Activated CD8-positive, alpha-beta memory T cell treated with anti-CD3 and anti-CD28 coated beads, Interleukin-2, amount 50 U/mL, for 24 hours (primary cell): Measurements from ENCODE around the gene FUBP3.

Experiments
- DNase-seq: peaks from one replicate; pipeline ENCODE4 v3.0.0-alpha.2; 2020; ENCODE audit errors: extremely low read depth

Gene FUBP3

DNA sequence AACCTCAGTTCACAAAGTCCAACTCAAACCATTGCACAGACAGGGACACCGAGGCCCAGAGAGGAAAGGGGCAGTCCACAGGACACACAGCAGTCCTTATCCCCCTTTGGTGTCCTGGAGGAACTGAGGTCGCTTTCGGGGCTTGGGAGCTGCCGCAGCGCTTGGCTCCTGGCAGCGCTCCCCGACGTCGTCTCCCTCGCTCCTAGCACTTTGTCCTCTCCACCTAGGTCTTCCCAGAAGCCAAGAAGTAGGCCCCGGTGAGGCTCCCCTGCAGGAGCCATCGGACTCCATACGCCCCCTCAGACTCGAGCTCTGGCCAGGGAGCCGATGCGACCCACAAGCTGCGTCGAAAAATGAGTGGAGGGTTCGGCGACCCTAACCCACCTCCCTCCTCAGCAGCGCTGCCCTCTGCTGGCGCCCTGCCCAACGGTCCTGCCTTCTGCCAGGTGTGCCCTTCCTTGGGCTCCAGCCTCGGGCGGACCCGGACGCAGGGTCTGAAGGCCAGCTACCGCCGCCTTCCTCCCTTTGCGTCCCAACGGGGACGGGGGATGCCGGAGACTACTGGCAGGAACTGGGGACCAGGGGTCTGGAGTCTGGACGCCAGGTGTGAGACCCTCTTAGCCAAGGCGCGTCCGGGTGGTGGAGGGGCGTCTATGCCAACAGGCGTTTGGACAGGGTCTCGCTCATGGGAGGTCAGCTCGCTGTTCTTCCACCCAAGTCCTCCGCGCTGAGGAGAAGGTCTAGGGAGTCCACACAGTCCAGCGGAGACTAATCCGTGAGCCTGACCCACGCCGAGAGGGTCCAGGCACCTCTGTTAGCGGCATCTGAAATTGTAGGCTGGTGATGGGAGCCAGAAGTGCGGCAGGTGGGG lies 83.0 kb downstream of the FUBP3 start:
- DNase-seq = no peak

DNA sequence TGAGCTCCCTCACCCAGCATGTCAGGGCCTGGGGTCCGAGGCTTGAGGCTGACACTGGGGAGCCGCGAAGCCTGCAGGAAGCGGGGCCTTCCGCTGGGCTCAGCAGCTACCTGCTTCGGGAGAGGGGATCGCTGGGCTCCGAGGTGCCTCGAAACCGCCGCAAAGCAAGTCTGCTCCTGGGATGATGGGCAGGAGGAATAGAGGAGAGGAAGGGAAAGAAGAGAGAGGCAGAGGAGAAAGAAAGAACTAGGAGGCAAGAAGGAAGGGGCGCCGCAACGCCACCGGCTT lies 83.5 kb downstream of the FUBP3 start:
- DNase-seq = no peak

DNA sequence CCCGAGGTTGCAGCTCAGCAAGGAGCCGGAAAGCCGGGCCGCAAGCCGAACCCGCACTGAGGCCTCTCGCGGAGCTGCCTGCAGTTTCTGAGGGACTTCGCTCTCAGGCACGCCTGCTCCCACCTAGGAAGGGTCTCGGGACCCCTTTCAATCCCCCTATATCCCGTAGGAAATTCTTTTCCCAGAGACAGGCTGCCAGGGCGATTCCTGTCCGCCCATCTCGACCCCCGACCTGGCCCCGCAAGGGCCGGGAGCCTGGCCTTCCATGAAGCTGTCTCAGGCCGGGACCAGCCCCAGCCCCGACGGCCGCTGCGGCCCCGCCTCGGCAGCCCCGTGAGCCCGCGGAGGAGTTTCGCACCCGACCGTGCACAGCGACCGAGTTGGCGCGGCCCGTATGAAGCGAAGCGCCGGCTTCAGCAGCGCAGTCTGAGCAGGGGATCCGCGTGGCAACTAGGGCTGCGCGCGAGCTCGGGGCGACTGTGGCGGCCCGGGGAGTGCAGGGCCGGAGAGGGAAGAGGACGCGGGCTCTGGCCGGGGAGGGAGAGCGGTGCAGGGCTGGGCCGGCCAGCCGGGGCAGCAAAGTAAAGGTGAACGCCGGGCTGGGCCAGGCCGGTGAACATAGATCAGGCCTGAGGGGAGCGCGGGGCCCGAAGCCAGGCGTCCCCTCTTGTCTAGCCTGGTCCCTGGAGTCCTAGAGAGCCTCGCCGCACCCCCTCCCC lies 84.0 kb downstream of the FUBP3 start:
- no peak for DNase-seq

- DNase-seq = no peak
Observed at GRCh38 chr9:130663977-130664250, 84.5 kb downstream of the FUBP3 start.

DNA sequence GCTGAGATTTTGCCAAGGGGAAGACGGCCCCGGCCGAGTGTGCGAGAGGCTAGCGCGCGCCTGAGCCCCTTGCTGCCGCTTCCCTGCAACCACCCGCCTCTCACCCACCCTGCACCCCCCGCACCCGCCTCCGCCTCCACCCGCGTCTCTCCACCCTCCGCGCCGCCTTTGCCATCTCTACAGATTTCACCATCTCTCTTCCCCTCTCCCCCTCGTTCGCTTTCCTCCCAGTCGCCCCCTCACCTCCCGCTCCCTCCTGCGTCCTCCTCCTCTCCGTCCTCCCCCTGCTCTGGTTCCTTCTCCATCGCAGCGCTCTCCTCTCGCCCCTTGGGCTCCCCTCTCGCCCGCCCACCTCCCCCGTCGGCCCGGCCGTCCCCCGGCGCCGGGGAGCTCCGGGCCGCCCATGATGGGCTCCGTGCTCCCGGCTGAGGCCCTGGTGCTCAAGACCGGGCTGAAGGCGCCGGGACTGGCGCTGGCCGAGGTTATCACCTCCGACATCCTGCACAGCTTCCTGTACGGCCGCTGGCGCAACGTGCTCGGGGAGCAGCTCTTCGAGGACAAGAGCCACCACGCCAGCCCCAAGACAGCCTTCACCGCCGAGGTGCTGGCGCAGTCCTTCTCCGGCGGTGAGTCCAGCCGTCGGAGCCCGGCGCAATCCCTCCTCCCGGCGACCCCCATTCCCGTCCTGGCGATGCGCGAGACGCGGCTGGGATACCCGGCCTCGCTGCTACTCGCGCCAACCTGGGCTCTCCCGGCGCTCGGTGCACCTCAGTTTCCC lies 85.1 kb downstream of the FUBP3 start, which contains the start of gene PRDM12:
PRDM12 (plus strand) TSS at position 344 of the 778 bp plus-strand sequence; CDS start at position 404, 60 bp downstream.
- no peak for DNase-seq

- DNase-seq = no peak
Observed at GRCh38 chr9:130665029-130665430, 85.7 kb downstream of the FUBP3 start.

DNA sequence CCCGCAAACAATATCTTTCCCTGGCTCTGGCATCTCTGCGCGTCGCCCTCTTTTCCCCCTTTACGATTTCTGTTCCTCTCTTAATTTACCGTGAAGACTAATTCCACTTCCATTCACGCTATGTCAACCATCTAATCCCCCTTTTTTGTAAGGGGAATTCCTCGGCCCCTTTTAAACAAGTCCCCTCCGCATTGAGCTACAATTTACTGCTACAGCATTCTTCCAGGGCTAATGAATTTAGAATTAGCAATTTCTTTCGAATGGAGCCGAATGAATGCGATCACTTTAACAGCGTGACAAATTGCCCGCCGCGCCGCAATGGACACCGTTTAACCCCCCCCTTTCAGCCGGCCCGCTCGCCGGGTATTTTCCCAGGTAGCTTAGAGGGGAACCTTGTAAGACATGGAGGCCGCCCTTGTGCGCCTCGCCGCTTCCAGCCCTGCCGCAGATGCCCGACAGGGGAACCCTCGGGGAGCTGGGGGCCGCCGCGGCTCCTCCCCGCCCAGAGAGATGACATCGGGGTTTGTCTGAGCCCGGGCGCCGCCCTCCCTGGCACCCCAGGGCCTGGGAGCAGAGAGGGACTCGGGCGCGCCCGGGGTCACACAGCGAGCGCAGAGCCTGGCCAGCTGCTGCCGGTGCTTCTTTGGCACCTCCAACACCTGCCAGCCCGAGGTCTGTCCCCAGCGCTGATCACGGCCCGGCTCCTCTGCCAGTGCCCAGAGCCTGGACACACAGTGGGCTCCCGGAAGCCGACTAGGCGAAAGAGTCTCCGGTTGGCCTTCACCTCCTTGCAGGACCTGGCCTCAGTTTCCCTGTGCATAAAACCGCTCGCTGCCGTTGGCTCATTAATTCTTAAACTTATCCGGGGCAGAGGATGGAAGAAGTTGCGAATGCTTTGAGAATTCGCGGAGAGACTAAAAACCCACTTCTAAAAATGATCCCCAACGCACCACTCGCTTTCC lies 86.3 kb downstream of the FUBP3 start:
- no peak for DNase-seq

DNA sequence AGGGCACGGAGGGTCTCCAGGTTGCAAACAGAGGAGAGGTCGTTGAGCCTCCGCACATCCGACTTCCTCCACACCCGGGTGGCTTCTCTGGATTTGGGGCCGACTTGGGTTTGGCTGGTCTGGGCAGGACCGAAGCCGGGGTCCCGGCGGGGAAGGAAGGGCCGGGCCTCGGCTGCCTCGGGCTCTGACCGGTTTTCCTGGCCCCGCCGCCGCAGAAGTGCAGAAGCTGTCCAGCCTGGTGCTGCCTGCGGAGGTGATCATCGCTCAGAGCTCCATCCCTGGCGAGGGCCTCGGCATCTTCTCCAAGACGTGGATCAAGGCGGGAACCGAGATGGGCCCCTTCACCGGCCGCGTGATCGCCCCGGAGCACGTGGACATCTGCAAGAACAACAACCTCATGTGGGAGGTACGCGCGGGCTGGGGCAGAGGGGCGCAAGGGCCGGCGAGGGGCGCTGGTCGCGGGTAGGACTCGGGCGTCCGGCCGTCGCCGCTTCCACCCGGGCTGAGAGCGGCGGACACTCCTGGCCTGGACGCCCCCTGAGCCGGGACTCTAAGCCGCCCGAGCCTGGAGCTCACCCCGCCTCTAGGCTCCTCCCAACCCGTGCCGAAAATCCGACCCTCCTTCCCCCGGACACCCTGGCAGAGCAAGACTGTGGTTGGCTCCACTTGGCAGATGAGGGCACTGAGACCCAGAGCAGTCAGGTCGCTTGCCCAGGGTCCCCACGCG lies 87.2 kb downstream of the FUBP3 start:
- no peak for DNase-seq

GRCh38 chr9:130667120-130667435 lies 87.7 kb downstream of the FUBP3 start:
- no peak for DNase-seq

DNA sequence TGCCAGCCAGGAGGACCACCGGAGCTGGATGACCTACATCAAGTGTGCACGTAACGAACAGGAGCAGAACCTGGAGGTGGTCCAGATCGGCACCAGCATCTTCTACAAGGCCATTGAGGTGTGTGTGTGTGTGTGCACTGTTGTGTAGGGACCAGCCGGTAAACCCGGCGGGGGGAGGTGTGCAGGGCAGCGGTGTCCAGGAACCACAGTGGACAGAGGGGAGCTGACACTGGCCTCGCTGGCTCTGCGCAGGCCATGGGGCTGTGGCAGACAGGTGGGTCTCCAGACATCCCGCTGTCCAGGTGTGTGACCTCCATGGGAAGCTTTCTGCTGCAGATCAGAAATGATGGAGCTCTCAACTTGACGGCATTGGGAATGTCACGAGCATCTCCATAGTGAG lies 88.8 kb downstream of the FUBP3 start:
- no peak for DNase-seq

DNA sequence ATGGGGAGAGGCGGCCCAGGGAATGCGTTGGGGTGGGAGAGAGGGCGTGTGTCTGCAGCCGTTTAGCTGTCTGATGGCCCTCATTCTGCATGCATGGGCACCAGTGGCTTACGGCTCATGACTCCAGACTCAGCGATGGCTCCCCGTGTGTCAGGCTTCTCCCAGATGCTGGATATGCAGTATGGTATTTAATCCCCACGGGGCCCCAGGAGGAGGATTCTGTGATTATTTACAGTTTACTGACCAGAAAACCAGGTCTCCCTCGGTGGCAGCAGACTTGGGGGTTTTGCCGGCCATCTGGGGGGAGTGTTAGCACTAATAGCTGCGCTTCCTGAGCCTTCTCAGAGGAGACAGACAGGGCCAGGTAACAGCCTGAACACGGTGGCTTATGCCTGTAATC lies 89.3 kb downstream of the FUBP3 start:
- DNase-seq = no peak

- DNase-seq = no peak
Observed at GRCh38 chr9:130669965-130670364, 90.6 kb downstream of the FUBP3 start.

- no peak for DNase-seq
Observed at GRCh38 chr9:130670644-130671043, 91.3 kb downstream of the FUBP3 start.

DNA sequence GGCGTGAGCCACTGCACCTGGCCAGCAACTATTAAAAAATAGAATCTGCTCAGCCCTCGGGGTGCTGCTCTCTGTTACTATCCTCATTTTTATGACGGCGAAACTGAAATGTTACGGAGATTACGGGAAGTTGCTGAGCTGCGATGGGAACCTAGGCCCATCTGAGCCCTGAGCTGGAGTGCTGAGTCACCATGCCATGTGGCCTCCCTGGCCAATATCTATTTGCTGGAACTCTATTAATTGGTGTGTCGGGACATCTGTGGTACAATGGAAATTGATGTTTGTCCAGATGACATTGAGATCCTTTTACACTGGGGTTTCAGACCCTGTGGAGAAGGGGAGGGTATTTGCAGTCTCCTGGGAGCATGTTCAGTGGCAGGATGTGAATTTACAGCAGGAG lies 93.1 kb downstream of the FUBP3 start:
- no peak for DNase-seq

GRCh38 chr9:130672933-130673615 lies 93.7 kb downstream of the FUBP3 start:
- no peak for DNase-seq

- no peak for DNase-seq
Observed at GRCh38 chr9:130675396-130675795, 96.0 kb downstream of the FUBP3 start.

DNA sequence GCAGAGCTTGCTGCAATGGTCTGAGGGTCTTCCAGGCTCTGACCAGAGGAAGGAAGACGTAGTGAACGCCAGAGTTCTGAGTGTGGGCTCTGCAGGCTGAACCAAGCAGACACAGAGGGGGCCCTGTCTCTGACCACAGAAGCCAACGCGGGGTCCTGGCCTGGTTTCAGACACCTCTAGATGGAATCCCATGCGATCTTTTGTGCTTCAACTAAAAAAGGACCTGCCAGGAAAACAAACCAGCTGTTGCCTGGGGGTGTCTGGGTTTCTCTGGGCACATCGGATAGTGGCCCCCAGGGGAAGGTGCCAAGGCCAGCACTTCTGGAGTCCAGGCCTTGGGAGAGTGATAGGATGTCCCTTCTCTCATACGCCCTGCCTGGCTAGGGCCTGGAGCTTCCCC lies 97.9 kb downstream of the FUBP3 start:
- no peak for DNase-seq

GRCh38 chr9:130680836-130681768 lies 101.7 kb downstream of the FUBP3 start:
- peak; percentile 13 for DNase-seq

GRCh38 chr9:130681769-130682420 lies 102.5 kb downstream of the FUBP3 start:
- no peak for DNase-seq
